GM19043 (cell line): Measurements from ENCODE around the gene LIMS2.

ENCODE experiments used
- ATAC-seq: cut with Tn5 transposase; IDR thresholded peaks from one replicate; pipeline ENCODE4 v1.9.1; 2021; ENCODE audit warnings: low read depth; ENCODE audit not compliant: unreplicated experiment

The LIMS2 gene

GRCh38 chr2:127701651-127702394 is 26.5 kb upstream of the LIMS2 start:
- peak; percentile 33 for ATAC-seq

- peak; percentile 58 for ATAC-seq
These were observed 25.9 kb upstream of the LIMS2 start, which contains the start of gene SFT2D3 for GRCh38 chr2:127701193-127701650. SFT2D3 (plus strand) TSS chr2:127701497; CDS start chr2:127701529, 32 bp downstream.

GRCh38 chr2:127700527-127701192 is 25.3 kb upstream of the LIMS2 start:
- peak; percentile 60 for ATAC-seq

- no peak for ATAC-seq
These were observed 23.4 kb upstream of the LIMS2 start for GRCh38 chr2:127698553-127699355.

GRCh38 chr2:127697482-127698180 is 22.3 kb upstream of the LIMS2 start:
- no peak for ATAC-seq

- ATAC-seq = no peak
These were observed 20.5 kb upstream of the LIMS2 start for GRCh38 chr2:127695491-127696472.

GRCh38 chr2:127694986-127695385 is 19.7 kb upstream of the LIMS2 start:
- no peak for ATAC-seq

GRCh38 chr2:127690696-127691095 is 15.4 kb upstream of the LIMS2 start:
- ATAC-seq = no peak

GRCh38 chr2:127688405-127688804 is 13.1 kb upstream of the LIMS2 start:
- no peak for ATAC-seq

- no peak for ATAC-seq
These were observed 10.2 kb upstream of the LIMS2 start for GRCh38 chr2:127685410-127686080.

- ATAC-seq = no peak
These were observed 8.4 kb upstream of the LIMS2 start for GRCh38 chr2:127683757-127684156.

- ATAC-seq = no peak
These were observed 7.7 kb upstream of the LIMS2 start for GRCh38 chr2:127683056-127683455.

GRCh38 chr2:127681976-127682857 is 6.9 kb upstream of the LIMS2 start:
- no peak for ATAC-seq

- ATAC-seq = no peak
These were observed 6.0 kb upstream of the LIMS2 start for GRCh38 chr2:127681288-127681804.

- ATAC-seq = no peak
These were observed 5.5 kb upstream of the LIMS2 start for GRCh38 chr2:127680706-127681287.

GRCh38 chr2:127679680-127680361 is 4.5 kb upstream of the LIMS2 start:
- ATAC-seq = no peak

GRCh38 chr2:127678991-127679390 is 3.7 kb upstream of the LIMS2 start:
- no peak for ATAC-seq
